ENCODE measurements around the gene EBF4. TPM values are rescaled to one million over a fixed set of nuclear protein-coding genes. Genes with fewer than 3 reads are reported as not detected.
"Not testable (repeated sequence)": the region's sequence is repeated elsewhere in the genome, so short reads cannot be mapped to it uniquely, and the experiment has no call there.

EBF4 gene
- total RNA-seq, 1 donor: 0.09 TPM

DNA sequence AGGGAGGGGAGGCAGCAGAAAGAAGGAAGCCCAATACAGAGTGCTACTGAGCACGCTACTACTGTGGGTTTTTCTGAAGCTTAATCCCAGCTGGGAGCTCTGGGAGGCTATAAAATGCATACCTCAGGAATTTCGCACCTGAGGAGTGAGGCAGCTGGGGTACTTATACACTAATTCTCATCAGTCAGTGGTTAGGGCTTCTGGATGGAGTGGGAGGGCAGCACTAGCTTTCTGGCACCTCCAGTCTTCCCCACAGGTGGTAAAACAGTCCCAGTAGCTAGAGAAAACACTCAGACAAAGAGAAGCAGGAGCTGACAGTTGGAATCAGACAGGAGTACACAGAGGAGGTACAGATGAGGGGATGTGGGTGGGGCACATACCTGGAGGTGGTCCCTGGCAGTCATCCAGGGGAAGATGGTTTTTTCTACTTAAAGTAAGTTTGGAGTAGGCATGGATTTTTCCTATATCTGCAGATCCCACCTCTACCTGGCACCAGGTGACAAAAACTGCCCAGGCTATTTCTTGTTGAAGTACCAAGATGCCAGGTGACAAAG, 70.1 kb downstream of the EBF4 start:
- TF ChIP-seq, protein P1, sequence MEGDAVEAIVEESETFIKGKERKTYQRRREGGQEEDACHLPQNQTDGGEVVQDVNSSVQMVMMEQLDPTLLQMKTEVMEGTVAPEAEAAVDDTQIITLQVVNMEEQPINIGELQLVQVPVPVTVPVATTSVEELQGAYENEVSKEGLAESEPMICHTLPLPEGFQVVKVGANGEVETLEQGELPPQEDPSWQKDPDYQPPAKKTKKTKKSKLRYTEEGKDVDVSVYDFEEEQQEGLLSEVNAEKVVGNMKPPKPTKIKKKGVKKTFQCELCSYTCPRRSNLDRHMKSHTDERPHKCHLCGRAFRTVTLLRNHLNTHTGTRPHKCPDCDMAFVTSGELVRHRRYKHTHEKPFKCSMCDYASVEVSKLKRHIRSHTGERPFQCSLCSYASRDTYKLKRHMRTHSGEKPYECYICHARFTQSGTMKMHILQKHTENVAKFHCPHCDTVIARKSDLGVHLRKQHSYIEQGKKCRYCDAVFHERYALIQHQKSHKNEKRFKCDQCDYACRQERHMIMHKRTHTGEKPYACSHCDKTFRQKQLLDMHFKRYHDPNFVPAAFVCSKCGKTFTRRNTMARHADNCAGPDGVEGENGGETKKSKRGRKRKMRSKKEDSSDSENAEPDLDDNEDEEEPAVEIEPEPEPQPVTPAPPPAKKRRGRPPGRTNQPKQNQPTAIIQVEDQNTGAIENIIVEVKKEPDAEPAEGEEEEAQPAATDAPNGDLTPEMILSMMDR (IDR thresholded peaks at IDR 0.05; ENCODE audit: insufficient read depth, low read length): no peak
- H3K4me3 ChIP-seq (ENCODE audit: low read depth, low read length): no peak overlapping the region
- DNase-seq (ENCODE audit: low read depth): no peak

DNA sequence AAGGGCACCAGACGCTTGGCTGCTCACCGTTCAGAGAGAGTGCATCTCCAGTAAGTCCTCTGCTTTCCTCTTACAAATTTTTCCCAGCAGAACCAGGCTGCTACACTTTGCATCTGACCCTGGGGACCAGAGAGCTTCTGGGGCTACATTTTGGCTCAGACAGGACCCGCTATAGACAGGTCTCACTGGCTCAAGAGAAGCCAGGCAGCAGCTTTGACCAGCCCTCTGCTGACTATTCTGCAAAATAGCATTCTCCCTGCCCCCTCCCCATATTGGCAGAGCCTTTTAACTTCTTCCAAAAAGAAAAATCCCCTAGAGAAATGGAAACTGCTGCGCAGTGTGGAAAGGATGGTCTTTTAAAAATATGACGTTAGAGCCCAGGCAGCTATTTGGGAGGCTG, 70.6 kb downstream of the EBF4 start:
- no peak for DNase-seq (ENCODE audit: low read depth)
- no peak overlapping the region for H3K4me3 ChIP-seq (ENCODE audit: low read depth, low read length)
- TF ChIP-seq, protein P1 (IDR thresholded peaks at IDR 0.05; ENCODE audit: insufficient read depth, low read length): no peak

DNA sequence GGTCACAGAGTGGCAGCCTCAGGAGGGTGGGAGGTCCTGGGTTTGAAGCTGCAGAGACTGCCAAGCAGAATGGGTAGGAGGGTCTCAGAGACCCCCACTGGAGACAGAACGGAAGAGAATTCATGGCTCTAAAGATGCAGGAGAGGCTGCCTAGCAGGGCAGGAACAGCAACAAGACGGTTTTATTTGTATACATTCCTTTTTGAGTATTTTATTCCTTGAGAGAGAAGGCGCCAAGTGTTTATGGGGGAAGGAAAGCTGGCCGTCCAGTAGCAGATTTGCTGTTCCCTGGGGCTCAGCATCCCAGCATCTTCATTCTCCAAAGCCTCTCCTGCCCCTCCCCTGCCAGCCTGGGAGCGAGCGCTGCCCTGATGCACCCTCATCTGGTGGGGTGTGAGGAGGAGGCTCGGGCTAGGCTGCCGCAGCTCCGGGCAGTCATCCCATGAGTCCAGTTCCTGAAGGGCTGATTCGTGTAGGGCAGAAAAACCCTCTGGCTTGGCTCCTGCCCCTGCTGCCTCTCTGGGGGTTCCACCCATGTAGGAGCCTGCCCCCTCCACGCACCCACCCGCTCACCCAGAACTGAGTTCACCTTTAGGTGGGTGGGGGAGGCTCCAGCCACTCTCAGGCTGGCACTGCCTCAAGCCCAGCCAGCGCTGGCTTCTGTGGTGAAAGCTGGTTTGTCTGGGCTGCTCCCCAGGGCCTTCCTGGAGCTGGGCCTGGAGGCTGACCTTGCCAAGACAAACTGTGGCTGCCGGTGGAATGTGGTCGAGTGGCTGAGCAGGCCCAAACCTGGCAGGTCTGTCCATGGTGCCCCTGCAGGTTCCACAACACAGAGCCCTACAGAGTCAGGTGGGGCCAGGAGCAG, 75.4 kb downstream of the EBF4 start:
- H3K4me3 ChIP-seq (ENCODE audit: low read depth, low read length): no peak overlapping the region
- peak; percentile 76 for DNase-seq (ENCODE audit: low read depth)
- TF ChIP-seq, protein P1 (IDR thresholded peaks at IDR 0.05; ENCODE audit: insufficient read depth, low read length): no peak

DNA sequence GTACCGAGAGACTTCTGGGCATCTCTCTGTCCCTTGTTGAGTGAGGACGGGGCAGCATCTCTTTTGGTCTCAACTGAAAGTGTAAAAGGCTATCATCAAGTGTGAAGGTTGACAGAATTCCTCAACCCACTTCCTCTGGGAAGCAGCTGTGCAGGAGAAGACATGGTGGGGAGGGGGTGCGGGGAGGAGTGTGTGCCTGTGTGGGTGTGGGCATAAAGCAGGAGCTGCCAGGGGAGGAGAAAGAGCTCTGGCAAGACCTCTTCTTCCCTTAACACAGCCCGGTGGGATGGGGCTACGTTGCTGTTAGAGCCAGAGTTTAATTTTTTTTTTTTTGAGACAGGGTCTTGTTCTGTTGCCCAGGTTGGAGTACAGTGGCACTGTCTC, 76.0 kb downstream of the EBF4 start:
- DNase-seq (ENCODE audit: low read depth): no peak
- H3K4me3 ChIP-seq (ENCODE audit: low read depth, low read length): no peak overlapping the region
- TF ChIP-seq, protein P1 (IDR thresholded peaks at IDR 0.05; ENCODE audit: insufficient read depth, low read length): no peak

DNA sequence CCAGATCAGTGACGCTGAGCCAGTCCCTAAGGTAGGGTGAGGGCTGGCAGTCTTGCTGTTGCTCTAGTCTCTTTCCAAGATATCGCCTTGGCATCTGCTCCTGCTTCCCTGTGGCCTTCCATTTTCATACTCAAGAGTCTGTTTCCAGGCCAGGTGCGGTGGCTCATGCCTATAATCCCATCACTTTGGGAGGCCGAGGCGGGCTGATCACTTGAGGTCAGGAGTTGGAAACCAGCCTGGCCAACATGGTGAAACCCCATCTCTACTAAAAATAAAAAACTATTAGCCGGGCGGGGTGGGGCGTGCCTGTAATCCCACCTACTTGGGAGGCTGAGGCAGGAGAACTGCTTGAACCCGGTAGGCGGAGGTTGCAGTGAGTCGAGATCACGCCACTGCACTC, 77.5 kb downstream of the EBF4 start:
- H3K4me3 ChIP-seq (ENCODE audit: low read depth, low read length); DNase-seq (ENCODE audit: low read depth): not testable (repeated sequence)

DNA sequence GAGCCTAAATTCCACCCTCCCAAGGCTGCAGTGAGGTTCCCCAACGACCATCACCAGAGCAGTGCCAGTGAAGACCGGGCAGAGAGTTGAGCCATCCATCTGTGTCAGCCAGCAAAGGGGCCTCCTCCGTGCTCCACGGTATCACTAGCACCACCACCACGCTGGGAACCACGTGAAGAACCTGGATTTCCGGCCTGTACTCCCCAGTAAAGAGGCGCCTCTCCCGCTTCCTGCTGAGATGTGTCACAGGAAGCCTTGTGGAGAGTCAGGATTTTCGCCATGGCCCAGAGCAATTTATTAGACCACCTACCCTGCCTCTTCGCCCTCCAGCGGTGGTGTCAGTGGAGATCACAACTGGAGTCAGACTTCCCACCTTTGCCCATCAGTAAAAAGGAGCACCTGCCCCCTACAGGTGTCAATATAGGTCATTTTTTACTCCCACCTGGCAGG, 79.1 kb downstream of the EBF4 start:
- no peak for DNase-seq (ENCODE audit: low read depth)
- H3K4me3 ChIP-seq (ENCODE audit: low read depth, low read length): no peak overlapping the region
- TF ChIP-seq, protein P1 (IDR thresholded peaks at IDR 0.05; ENCODE audit: insufficient read depth, low read length): no peak

DNA sequence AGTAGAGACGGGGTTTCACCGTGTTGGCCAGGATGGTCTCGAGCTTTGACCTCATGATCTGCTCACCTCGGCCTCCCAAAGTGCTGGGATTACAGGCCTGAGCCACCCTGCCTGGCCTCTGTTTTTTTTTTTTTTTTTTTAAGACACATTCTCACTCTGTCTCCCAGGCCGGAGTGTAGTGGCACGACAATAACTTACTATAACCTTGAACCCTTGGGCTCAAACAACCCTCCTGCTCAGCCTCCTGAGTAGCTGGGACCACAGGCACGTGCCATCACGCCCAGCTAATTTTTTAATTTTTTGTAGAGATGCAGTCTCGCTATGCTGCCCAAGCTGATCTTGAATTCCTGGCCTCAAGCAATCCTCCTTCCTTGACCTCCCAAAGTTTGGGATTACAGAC, 81.2 kb downstream of the EBF4 start:
- TF ChIP-seq, protein P1 (IDR thresholded peaks at IDR 0.05; ENCODE audit: insufficient read depth, low read length): no peak
- no peak overlapping the region for H3K4me3 ChIP-seq (ENCODE audit: low read depth, low read length)
- DNase-seq (ENCODE audit: low read depth): no peak

Measured in fibroblast of the aortic adventitia (primary cell).